Purkinje cell (primary cell): ENCODE data around the gene SF3B6. TPM values are rescaled to one million over a fixed set of nuclear protein-coding genes. Genes with fewer than 3 reads are reported as not detected.

Experiments used
- polyA plus RNA-seq: library from polyadenylated mRNA; unstranded; fragments of >200 nt; fragmentation: Nextera tagmentation; gene quantifications from 2 replicates; pipeline ENCODE4 v1.2.1, GENCODE V29; 2014

The SF3B6 gene, protein sequence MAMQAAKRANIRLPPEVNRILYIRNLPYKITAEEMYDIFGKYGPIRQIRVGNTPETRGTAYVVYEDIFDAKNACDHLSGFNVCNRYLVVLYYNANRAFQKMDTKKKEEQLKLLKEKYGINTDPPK
- 245 and 276 TPM in 2 replicates for polyA plus RNA-seq

DNA sequence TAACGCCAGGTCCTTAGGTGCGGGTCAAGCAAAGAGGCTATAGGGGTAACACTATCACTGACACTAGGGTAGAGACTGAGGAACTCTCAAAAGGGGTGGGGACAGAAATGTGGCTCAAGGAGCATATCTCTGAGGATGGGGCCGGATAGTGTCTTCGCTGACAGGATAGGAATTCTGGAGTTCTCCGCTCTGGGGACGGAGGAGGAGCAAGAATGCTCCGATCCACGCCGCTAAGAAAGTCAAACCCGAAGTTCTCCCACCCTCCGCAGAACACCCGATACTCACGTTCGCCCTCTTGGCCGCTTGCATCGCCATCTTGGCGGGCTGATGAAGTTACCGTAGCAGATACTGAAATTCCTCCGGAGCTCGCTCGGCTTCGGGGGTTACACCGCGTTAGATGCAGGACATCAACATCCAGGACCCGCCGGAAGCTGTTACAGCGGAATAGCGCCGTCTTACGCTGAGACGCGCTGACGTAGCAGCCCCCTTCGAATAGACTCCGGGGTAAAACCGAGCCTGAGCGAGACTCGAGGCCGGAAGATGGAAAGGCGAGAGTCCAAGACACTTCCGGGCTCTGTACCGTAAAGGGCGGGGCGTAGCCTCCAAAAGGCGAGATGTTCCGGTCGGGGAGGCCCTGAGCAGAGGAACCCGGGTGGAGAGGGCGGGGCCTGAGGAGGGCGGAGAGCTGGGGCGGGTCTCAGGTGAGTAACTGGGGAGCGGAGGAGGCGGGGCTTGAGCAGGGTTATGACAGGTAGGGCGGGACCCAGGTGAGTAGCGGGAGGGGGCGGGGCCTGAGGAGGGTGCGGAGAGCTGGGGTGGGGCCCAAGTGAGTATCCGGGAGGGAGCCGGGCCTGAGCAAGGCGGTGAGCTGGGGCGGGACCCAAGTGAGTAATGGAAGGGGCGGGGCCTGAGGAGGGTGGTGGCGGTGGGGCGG lies at the start of gene SF3B6:
Gene SF3B6 (minus strand): TSS at position 412 of the 934 bp plus-strand sequence. CDS start 97 bp downstream, at position 315.

DNA sequence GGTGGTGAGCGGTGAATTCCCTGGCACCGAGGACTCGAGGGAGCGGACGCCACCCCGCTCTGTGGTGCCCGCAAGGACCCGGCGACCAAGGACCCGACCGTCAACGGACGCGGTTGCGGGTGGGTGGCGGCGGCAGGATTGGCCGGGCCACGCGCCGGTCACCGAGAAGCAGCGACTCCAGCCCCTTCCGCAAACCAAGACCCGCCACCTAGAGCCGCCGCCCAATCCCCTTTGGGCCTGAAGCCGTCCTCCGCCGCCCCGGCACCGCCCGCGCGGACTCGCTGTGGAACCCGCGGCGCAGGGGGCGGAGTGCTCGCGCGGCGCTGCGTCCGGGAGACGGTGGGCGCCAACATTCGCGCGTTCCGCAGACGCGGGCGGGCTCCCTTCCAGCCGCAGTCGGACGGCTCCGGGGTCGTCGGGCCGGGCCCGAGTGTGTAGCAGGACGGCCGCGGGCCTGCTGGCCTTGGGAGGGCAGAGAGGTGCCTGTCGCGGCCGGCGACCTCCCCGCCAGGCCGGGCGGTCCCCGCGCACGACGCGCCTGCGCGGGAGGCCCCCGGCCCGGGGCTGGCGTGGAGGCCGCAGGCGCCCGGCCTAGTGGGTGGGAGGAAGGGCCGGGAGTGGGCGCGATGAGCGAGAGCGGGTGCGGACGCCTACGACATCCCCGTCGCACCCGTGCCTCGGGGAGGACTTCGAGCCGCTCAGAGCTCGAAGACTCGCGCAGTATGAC lies 47.2 kb upstream of the SF3B6 start, which contains the start of the genes FAM228B and PFN4:
Gene FAM228B (plus strand): TSS at position 275 of the 727 bp plus-strand sequence. CDS start 893 bp downstream, outside the sequence.
Gene PFN4 (minus strand): TSS at position 140 of the 727 bp plus-strand sequence. CDS start 799 bp downstream, outside the sequence.

DNA sequence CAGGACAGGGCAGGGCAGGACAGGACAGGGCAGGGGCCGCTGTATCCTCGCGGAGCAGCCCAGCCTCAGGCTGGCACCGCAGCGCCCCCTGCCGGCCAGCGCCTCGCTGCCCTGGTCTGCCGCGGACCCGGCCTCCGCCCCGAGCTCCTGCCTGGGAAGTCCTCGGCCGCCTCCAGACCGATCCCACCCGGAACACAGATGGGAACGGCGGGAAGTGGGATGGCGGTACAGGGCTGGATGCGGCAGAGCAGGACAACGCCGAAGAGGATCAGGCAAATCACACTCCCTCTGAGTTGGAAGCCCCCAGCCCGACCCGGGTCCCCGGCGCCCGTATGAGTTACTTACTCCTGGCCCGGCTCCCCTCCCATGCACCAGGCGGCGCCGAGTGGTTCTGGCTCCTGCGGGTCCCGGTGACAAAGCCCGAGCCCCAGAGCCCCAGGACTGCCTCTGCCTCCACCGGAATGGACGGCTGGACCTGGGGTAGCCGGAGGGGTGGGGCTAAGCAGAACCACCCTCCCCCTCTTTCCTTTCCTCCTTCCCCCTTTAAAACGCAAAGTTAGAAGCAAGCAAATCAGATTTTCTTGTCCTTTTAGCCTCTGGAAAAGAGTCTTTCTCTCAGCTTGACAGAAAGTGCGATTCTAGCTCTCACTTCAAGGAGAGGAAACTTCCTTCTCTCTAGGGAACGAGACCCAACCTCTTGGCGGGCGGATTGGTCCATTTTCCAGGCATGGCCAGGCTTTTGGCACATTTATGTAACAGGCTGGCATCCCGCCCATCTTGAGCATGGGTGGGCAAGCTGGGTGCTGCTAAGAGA lies 8.5 kb upstream of the SF3B6 start, which contains the start of gene TP53I3:
Gene TP53I3 (minus strand): TSS at position 449 of the 814 bp plus-strand sequence. CDS start 508 bp downstream, outside the sequence.

DNA sequence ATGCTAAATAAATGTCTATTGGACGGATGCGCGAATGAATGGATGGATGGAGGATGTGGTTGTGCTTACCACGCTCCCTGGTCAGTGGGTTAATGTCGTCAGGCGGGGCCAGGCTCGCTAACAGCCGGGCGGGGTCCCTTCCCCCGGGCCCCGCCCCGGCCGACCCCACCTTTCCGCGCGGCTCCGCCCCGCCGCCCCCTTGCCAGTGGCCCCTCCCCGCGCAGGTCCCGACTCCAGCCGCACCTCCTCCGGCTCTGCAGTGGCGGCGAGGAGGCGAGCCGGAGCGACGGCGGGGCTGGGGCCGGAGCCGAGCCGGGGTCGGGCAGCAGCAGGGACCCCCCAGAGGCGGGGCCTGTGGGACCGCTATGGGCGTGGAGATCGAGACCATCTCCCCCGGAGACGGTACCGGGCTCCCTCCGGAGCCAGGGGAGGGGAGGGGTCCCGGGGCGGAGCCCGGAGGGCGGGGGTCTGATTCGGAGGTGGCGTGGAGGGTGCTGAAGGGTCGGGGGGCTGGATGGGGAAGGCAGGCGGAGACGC lies 26.6 kb downstream of the SF3B6 start, which contains the start of gene FKBP1B:
Gene FKBP1B (plus strand): TSS at position 257 of the 537 bp plus-strand sequence. CDS start 109 bp downstream, at position 366.

DNA sequence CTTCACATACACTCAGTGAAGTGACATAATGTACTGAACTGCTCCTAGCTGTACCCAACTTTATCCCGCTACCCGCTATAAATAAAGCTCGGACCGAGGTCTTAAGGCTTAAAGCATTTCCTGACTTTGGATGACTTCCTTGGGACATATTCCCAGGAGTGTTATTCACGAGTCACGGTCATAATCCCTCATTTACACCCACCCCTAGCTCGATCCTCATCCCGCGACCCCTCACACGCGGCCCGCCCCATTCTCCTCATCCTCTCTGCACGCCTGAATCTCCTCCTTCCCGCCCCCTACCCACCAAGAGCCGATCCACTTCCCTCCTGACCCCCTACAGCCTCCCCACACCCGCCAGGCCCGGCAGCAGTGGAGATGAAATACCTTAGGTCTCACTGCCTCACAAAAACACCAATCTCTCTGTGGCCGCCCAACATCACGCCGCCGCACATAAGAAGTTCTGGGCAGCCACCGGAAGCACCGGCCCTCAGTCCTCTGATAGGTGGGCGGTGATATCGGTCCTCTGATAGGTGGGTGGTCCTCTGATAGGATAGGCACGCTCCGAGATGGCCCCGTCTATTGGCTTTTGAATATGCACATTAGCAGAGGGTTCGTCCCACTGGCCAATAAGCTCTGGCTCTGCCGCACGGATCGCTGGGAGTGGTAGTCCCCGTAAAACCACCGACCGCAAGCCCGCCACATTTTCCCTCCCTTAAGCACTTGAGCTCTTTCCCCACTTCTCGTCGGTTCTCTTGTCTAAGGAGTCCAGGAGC lies 29.0 kb downstream of the SF3B6 start, which contains the start of gene WDCP:
Gene WDCP (minus strand): TSS at position 462 of the 773 bp plus-strand sequence. CDS start 7,897 bp downstream, outside the sequence.

Other genes starting within 250 kb of the SF3B6 start
- 4.3 and 6.7 TPM in 2 replicates for gene ATAD2B, start 149.2 kb downstream of the SF3B6 start, polyA plus RNA-seq
- 2.8 TPM in 2 replicates for gene UBXN2A, start 135.9 kb downstream of the SF3B6 start, polyA plus RNA-seq
- gene MFSD2B, start 66.2 kb downstream of the SF3B6 start, polyA plus RNA-seq, result not detected in 2 replicates
- 3.3 and 16.1 TPM in 2 replicates for gene WDCP, start 28.9 kb downstream of the SF3B6 start, polyA plus RNA-seq
- 4.2 and 15.0 TPM in 2 replicates for gene FKBP1B, start 26.6 kb downstream of the SF3B6 start, polyA plus RNA-seq
- gene TP53I3, start 8.5 kb upstream of the SF3B6 start, polyA plus RNA-seq, result 0.24 and 1.3 TPM in 2 replicates
- gene PFN4, start 47.0 kb upstream of the SF3B6 start, polyA plus RNA-seq, result 0.43 TPM in 1 of 2 replicates, not detected in the other
- 26.9 and 31.4 TPM in 2 replicates for gene FAM228B, start 47.1 kb upstream of the SF3B6 start, polyA plus RNA-seq
- gene FAM228A, start 98.7 kb upstream of the SF3B6 start, polyA plus RNA-seq, result 2.0 and 2.6 TPM in 2 replicates